GM12878 (cell line): ENCODE measurements around the gene PAN3. TPM values are rescaled to one million over a fixed set of nuclear protein-coding genes. Genes with fewer than 3 reads are reported as not detected.

Experiments
- ATAC-seq: fragments of 200-7000 bp; cut with Tn5 transposase; 3 replicates; pipeline ENCODE4 v1.9.1; 2020; ENCODE audit warnings: mild to moderate bottlenecking, moderate library complexity
- BruUV-seq: library from RNA; stranded (reverse); fragments of 400-500 nt; replicated peaks from 2 replicates; lab custom pipeline; 2021; lab: Mats Ljungman, UMichigan
- CTCF ChIA-PET: fragments of 300-600 bp; sonication (Branson Sonifier 250); formaldehyde crosslinking; extraction: SDS; loops from one replicate; lab custom pipeline; 2021; ENCODE audit warnings: inconsistent platforms; lab: Yijun Ruan, JAX
- POLR2A ChIA-PET: fragments of 350-600 bp; formaldehyde crosslinking; extraction: SDS; loops from one replicate; lab custom pipeline; 2021; ENCODE audit warnings: inconsistent platforms; lab: Charles Lee
- RAD21 ChIA-PET: fragments of 300-600 bp; sonication (Branson Sonifier 250); formaldehyde crosslinking; loops from one replicate; lab custom pipeline; 2023; ENCODE audit warnings: antibody characterized with exemption; ENCODE audit not compliant: unreplicated experiment; lab: Charles Lee
- SMC1A ChIA-PET: fragments of 300-600 bp; sonication (Branson Sonifier 250); formaldehyde crosslinking; loops from one replicate; lab custom pipeline; 2023; ENCODE audit not compliant: unreplicated experiment, uncharacterized antibody; lab: Charles Lee
- DNase-seq: peaks from one replicate; pipeline ENCODE4 v3.0.0-alpha.2; 2011; ENCODE audit warnings: low read depth, low spot score
- FAIRE-seq: peaks from 3 replicates; lab custom pipeline; 2011; peaks lifted over from hg19 to GRCh38; lab: Jason Lieb, UNC
- H2AFZ ChIP-seq: 2 replicates; pipeline ENCODE4 v1.6.0; 2011; ENCODE audit warnings: low read depth, low read length, control low read depth; ENCODE audit not compliant: control insufficient read depth
- H3K27ac ChIP-seq: 2 replicates; pipeline ENCODE4 v1.5.1; 2011; ENCODE audit warnings: control low read depth; ENCODE audit not compliant: control insufficient read depth, insufficient read depth
- H3K27me3 ChIP-seq, 2 experiments: replicated peaks in 1 of 2; 2 replicates each; pipeline versions ENCODE4 v1.6.0 to v1.6.1; 2011; ENCODE audit warnings: low read length in 1 of 2; ENCODE audit not compliant: control insufficient read depth in 2 of 2, insufficient read depth in 2 of 2
- H3K36me3 ChIP-seq, 2 experiments: 2 replicates each; pipeline ENCODE4 v1.5.1; 2011; ENCODE audit warnings: low read length in 1 of 2; ENCODE audit not compliant: control insufficient read depth in 2 of 2, insufficient read depth in 2 of 2
- H3K4me1 ChIP-seq: 2 replicates; pipeline ENCODE4 v1.6.1; 2011; ENCODE audit warnings: mild to moderate bottlenecking, low read length, moderate library complexity, mixed read lengths; ENCODE audit not compliant: control insufficient read depth, insufficient read depth
- H3K4me2 ChIP-seq: 2 replicates; pipeline ENCODE4 v1.6.0; 2011; ENCODE audit warnings: control low read depth; ENCODE audit not compliant: control insufficient read depth, insufficient read depth
- H3K4me3 ChIP-seq: fragments of 200-600 bp; sonication (generic); 2 replicates; pipeline ENCODE4 v1.5.1; 2016
- H3K79me2 ChIP-seq: 2 replicates; pipeline ENCODE4 v1.6.0; 2011; ENCODE audit warnings: low read length; ENCODE audit not compliant: control insufficient read depth, insufficient read depth
- H3K9ac ChIP-seq: 2 replicates; pipeline ENCODE4 v1.8.0; 2011; ENCODE audit warnings: low read length, control low read depth, mixed read lengths; ENCODE audit not compliant: control insufficient read depth, insufficient read depth
- H3K9me3 ChIP-seq: replicated peaks from 3 replicates; pipeline ENCODE4 v1.5.1; 2011; ENCODE audit warnings: mild to moderate bottlenecking, low read length; ENCODE audit not compliant: control insufficient read depth, insufficient read depth
- H4K20me1 ChIP-seq: 2 replicates; pipeline ENCODE4 v1.6.0; 2011; ENCODE audit not compliant: control insufficient read depth, insufficient read depth
- FOXM1 ChIP-seq: IDR thresholded peaks from 2 replicates; pipeline ENCODE4 v1.6.1; 2012; ENCODE audit warnings: low read depth, mild to moderate bottlenecking, inconsistent platforms, low read length, moderate library complexity
- HDAC6 ChIP-seq: fragments of 200-600 bp; sonication (generic); IDR thresholded peaks from one replicate; pipeline ENCODE4 v1.8.0; 2017; ENCODE audit warnings: antibody characterized with exemption; ENCODE audit not compliant: unreplicated experiment
- MYC ChIP-seq: IDR thresholded peaks from 2 replicates; pipeline ENCODE4 v1.6.1; 2011; ENCODE audit warnings: mild to moderate bottlenecking, low read length, moderate library complexity, inconsistent platforms; ENCODE audit not compliant: insufficient read depth, insufficient replicate concordance, insufficient read length, severe bottlenecking
- NR2F1 ChIP-seq: fragments of 450-650 bp; conservative IDR thresholded peaks from 2 replicates; pipeline ENCODE4 v1.6.1; 2017; ENCODE audit warnings: mild to moderate bottlenecking
- TCF7 ChIP-seq: IDR thresholded peaks from 2 replicates; pipeline ENCODE4 v1.6.1; 2014; ENCODE audit warnings: antibody characterized with exemption, borderline replicate concordance
- YY1 ChIP-seq: IDR thresholded peaks from 2 replicates; pipeline ENCODE4 v1.6.1; 2011; ENCODE audit warnings: low read depth, mild to moderate bottlenecking, low read length
- ZNF217 ChIP-seq: fragments of 450-650 bp; IDR thresholded peaks from 2 replicates; pipeline ENCODE4 v1.6.1; 2017; ENCODE audit warnings: antibody characterized with exemption, mild to moderate bottlenecking
- WGBS: methylation state at CpG from one replicate; pipeline ENCODE4 v1.1.6; 2016; ENCODE audit warnings: low lambda C conversion rate; ENCODE audit not compliant: insufficient replicate concordance, insufficient coverage; ENCODE audit errors: missing lambda C conversion rate; 5-methylcytosine and 5-hydroxymethylcytosine counted together
- in situ Hi-C: fragments of 300-500 bp; cut with MboI; formaldehyde crosslinking; loops from 9 replicates; pipeline ENCODE4 v1.14.3; 2018; ENCODE audit warnings: mixed read lengths
- intact Hi-C: fragments of 100-400 bp; cut with micrococcal nuclease; formaldehyde crosslinking; loops from one replicate; pipeline ENCODE4 v1.14.2; 2022; ENCODE audit not compliant: unreplicated experiment
- polyA plus RNA-seq, 11 experiments: library from polyadenylated mRNA; depleted of rRNA in 4 of 11; unstranded in 6 of 11; stranded (reverse) in 5 of 11; fragments of >200 nt; fragmentation: Nextera tagmentation in 4 of 11; fragmentation: Illumina TruSeq in 1 of 11; extraction: Ambion mirVana in 4 of 11; extraction: Trizol in 1 of 11; gene quantifications; 1 replicate in 1 of 11; 2 replicates in 10 of 11; pipeline versions ENCODE4 v1.2.1 to v1.2.3, GENCODE V29; 2011 to 2016; ENCODE audit warnings: inconsistent platforms in 2 of 11, missing spikeins in 2 of 11, low read depth in 1 of 11
- total RNA-seq, 4 experiments: library from RNA; depleted of rRNA in 3 of 4; stranded (reverse); fragments of >200 nt in 3 of 4; fragmentation: Illumina TruSeq in 1 of 4; extraction: Trizol in 1 of 4; gene quantifications; 2 replicates each; pipeline versions ENCODE4 v1.2.1 to v1.2.3, GENCODE V29; 2013 to 2021
- TF ChIP-seq, protein P1 (sequence below): IDR thresholded peaks from 2 replicates; pipeline ENCODE4 v1.6.1; 2012; ENCODE audit warnings: mild to moderate bottlenecking, low read depth, low read length

PAN3 gene
- total and polyA plus RNA-seq, 10 of the 15 experiments (the other 5 are each of a cell fraction or from before 2014, with no cell fraction given) = 13.0 to 33.3 (median 19.9) TPM

DNA sequence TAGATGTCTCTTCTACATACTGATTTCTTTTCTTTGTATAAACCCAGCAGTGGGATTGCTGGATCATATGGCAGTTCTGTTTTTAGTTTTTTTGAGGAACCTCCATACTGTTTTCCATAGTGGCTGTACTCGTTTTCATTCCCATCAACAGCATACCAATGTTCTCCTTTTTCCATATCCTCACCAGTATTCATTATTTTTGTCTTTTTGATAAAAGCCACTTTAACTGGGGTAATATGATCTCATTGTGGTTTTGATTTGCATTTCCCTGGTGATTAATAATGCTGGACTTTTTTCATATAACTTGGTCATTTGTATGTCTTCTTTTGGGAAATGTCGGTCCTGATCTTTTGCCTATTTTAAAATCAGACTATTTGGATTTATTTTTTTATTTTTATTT, 108.5 kb downstream of the PAN3 start (continued):
- TF ChIP-seq, protein P1, sequence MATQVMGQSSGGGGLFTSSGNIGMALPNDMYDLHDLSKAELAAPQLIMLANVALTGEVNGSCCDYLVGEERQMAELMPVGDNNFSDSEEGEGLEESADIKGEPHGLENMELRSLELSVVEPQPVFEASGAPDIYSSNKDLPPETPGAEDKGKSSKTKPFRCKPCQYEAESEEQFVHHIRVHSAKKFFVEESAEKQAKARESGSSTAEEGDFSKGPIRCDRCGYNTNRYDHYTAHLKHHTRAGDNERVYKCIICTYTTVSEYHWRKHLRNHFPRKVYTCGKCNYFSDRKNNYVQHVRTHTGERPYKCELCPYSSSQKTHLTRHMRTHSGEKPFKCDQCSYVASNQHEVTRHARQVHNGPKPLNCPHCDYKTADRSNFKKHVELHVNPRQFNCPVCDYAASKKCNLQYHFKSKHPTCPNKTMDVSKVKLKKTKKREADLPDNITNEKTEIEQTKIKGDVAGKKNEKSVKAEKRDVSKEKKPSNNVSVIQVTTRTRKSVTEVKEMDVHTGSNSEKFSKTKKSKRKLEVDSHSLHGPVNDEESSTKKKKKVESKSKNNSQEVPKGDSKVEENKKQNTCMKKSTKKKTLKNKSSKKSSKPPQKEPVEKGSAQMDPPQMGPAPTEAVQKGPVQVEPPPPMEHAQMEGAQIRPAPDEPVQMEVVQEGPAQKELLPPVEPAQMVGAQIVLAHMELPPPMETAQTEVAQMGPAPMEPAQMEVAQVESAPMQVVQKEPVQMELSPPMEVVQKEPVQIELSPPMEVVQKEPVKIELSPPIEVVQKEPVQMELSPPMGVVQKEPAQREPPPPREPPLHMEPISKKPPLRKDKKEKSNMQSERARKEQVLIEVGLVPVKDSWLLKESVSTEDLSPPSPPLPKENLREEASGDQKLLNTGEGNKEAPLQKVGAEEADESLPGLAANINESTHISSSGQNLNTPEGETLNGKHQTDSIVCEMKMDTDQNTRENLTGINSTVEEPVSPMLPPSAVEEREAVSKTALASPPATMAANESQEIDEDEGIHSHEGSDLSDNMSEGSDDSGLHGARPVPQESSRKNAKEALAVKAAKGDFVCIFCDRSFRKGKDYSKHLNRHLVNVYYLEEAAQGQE = no peak
- TF ChIP-seq, all 136 proteins: peak for 0

DNA sequence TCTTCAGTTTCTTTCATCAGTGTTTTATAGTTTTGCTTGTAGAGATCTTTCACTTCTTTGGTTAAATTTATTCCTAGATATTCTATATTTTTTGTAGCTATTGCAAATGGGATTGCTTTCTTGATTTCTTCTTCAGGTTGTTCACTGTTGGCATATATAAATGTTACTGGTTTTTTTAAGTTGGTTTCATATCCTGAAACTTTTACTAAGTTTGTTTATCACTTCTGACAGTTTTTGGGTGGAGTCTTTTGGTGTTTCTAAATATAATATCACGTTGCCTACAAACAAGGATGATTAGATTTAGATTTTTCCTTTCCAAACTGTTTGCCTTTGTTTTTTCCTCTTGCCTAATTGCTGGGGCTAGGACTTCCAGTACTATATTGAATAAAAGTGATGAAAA, 109.7 kb downstream of the PAN3 start:
- 50% methylated on average over 1 of the region's 1 CpG for WGBS

More for the DNA sequence above, 109.7 kb downstream of the PAN3 start:
- ChIA-PET SMC1A (no interaction called here), RAD21 (interaction anchor here (0.6 kb wide), 1 partner anchor 206 kb away, joined by 3 read pairs; no protein-coding TSS in a partner anchor), CTCF (no interaction called here), POLR2A (interaction anchor here (0.6 to 1.6 kb wide), 2 partner anchors 9 to 96 kb away, joined by 3 to 4 read pairs; no protein-coding TSS in a partner anchor)
- in situ Hi-C loops = no loop called here
- FAIRE-seq (no peak), DNase-seq (no peak), ATAC-seq (no peak)
- H3K79me2 ChIP-seq = no peaks in the 10 kb centered on the region; the same call in 1 of the 2 replicates
- H2AFZ ChIP-seq = no peak overlapping the region
- peaks cover 0 to 5% of the 10 kb centered on the region in 2 experiments; a peak in 1 of 4 replicates for H3K36me3 ChIP-seq
- peaks cover 20% of the 10 kb centered on the region for H3K4me1 ChIP-seq
- peaks cover 2% of the 10 kb centered on the region for H3K9me3 ChIP-seq
- no peak overlapping the region for H3K4me2 ChIP-seq
- H3K27me3 ChIP-seq = no peaks in the 10 kb centered on the region
- H3K4me3 ChIP-seq = no peak overlapping the region
- no peak overlapping the region for H3K9ac ChIP-seq
- no peaks in the 10 kb centered on the region for H4K20me1 ChIP-seq
- TF ChIP-seq HDAC6 (no peak), FOXM1 (no peak), TCF7 (no peak), MYC (no peak), ZNF217 (no peak), YY1 (no peak), NR2F1 (no peak)
- intact Hi-C loops = no loop called here
- H3K27ac ChIP-seq = no peak overlapping the region; the same call in 1 of the 2 replicates
- no TSS peak for BruUV-seq
